Astrocyte (in vitro differentiated cells and primary cell): ENCODE results near the gene TBC1D9. TPM values are rescaled to one million over a fixed set of nuclear protein-coding genes. Genes with fewer than 3 reads are reported as not detected.

Source experiments
- DNase-seq: peaks from one replicate; pipeline ENCODE4 v3.0.0-alpha.2; 2010; ENCODE audit warnings: low read depth
- FAIRE-seq: peaks from 2 replicates; lab custom pipeline; 2011; peaks lifted over from hg19 to GRCh38; lab: Jason Lieb, UNC
- H2AFZ ChIP-seq: 2 replicates; pipeline ENCODE4 v1.6.0; 2012; ENCODE audit warnings: low read depth, low read length, inconsistent platforms
- H3K27ac ChIP-seq: 2 replicates; pipeline ENCODE4 v1.5.1; 2011; ENCODE audit warnings: low read depth, low read length, inconsistent platforms
- H3K27me3 ChIP-seq: 2 replicates; pipeline ENCODE4 v1.6.0; 2011; ENCODE audit warnings: low read length, inconsistent platforms; ENCODE audit not compliant: insufficient read depth
- H3K36me3 ChIP-seq: 2 replicates; pipeline ENCODE4 v1.5.1; 2011; ENCODE audit warnings: low read length, inconsistent platforms; ENCODE audit not compliant: insufficient read depth
- H3K4me1 ChIP-seq: 2 replicates; pipeline ENCODE4 v1.5.1; 2011; ENCODE audit warnings: low read length, inconsistent platforms; ENCODE audit not compliant: insufficient read depth
- H3K4me2 ChIP-seq: 2 replicates; pipeline ENCODE4 v1.6.0; 2012; ENCODE audit warnings: low read length, inconsistent platforms
- H3K4me3 ChIP-seq: 2 replicates; pipeline ENCODE4 v1.5.1; 2011; ENCODE audit warnings: low read depth, mild to moderate bottlenecking, low read length, inconsistent platforms; ENCODE audit not compliant: insufficient read depth
- H3K79me2 ChIP-seq: 2 replicates; pipeline ENCODE4 v1.6.0; 2012; ENCODE audit warnings: mild to moderate bottlenecking, low read length, inconsistent platforms; ENCODE audit not compliant: insufficient read depth
- H3K9ac ChIP-seq: 2 replicates; pipeline ENCODE4 v1.6.0; 2012; ENCODE audit warnings: mild to moderate bottlenecking, low read length, inconsistent platforms
- H3K9me3 ChIP-seq: 2 replicates; pipeline ENCODE4 v1.5.1; 2012; ENCODE audit warnings: low read depth, mild to moderate bottlenecking, low read length, inconsistent platforms; ENCODE audit not compliant: insufficient read depth
- H4K20me1 ChIP-seq: 2 replicates; pipeline ENCODE4 v1.6.0; 2012; ENCODE audit warnings: low read length, inconsistent platforms; ENCODE audit not compliant: insufficient read depth
- H3K27ac Mint-ChIP-seq: one replicate; pipeline ENCODE4 v1.8.0; 2021; ENCODE audit warnings: mild to moderate bottlenecking, mixed read lengths; ENCODE audit not compliant: unreplicated experiment
- H3K27me3 Mint-ChIP-seq: one replicate; pipeline ENCODE4 v1.8.0; 2021; ENCODE audit warnings: low read depth, mixed read lengths; ENCODE audit not compliant: unreplicated experiment
- H3K36me3 Mint-ChIP-seq: one replicate; pipeline ENCODE4 v1.8.0; 2021; ENCODE audit warnings: low read depth, mixed read lengths; ENCODE audit not compliant: unreplicated experiment
- H3K4me1 Mint-ChIP-seq: one replicate; pipeline ENCODE4 v1.8.0; 2021; ENCODE audit warnings: low read depth, mixed read lengths; ENCODE audit not compliant: unreplicated experiment
- H3K4me3 Mint-ChIP-seq: one replicate; pipeline ENCODE4 v1.8.0; 2021; ENCODE audit warnings: mild to moderate bottlenecking, moderate library complexity, mixed read lengths; ENCODE audit not compliant: unreplicated experiment
- H3K9me3 Mint-ChIP-seq: one replicate; pipeline ENCODE4 v1.8.0; 2021; ENCODE audit warnings: mild to moderate bottlenecking, mixed read lengths; ENCODE audit not compliant: unreplicated experiment
- EZH2 ChIP-seq: IDR thresholded peaks from 2 replicates; pipeline ENCODE4 v1.6.1; 2012; ENCODE audit warnings: mild to moderate bottlenecking, low read length, inconsistent platforms; ENCODE audit not compliant: insufficient read depth
- total RNA-seq: library from RNA; stranded (reverse); gene quantifications from 2 replicates; pipeline ENCODE4 v1.2.1, GENCODE V29; 2021
- TF ChIP-seq, protein P1 (sequence below): IDR thresholded peaks from 2 replicates; pipeline ENCODE4 v1.5.1; 2011; ENCODE audit warnings: low read depth, mild to moderate bottlenecking, inconsistent platforms, low read length, moderate library complexity; ENCODE audit not compliant: insufficient read depth

The TBC1D9 gene
- total RNA-seq, 1 donor from 2014 or later, result 31.6 TPM

GRCh38 chr4:140626661-140627376 lies 129.4 kb downstream of the TBC1D9 start:
- Histone ChIP-seq H3K9ac (no peak overlapping the region), H3K27ac (no peak overlapping the region), H3K4me3 (no peak overlapping the region), H2AFZ (no peak overlapping the region), H3K9me3 (no peaks in the 10 kb centered on the region), H3K4me1 (no peaks in the 10 kb centered on the region), H3K79me2 (no peaks in the 10 kb centered on the region), H3K27me3 (no peaks in the 10 kb centered on the region), H3K4me2 (no peak overlapping the region), H4K20me1 (no peaks in the 10 kb centered on the region), H3K36me3 (peaks cover 11% of the 10 kb centered on the region)
- no peak for FAIRE-seq
- no peak overlapping the region for H3K4me3 Mint-ChIP-seq
- no peaks in the 10 kb centered on the region for H3K27me3 Mint-ChIP-seq
- no peaks in the 10 kb centered on the region for H3K4me1 Mint-ChIP-seq
- DNase-seq, result no peak
- H3K27ac Mint-ChIP-seq, result no peak overlapping the region
- no peaks in the 10 kb centered on the region for H3K9me3 Mint-ChIP-seq
- TF ChIP-seq, protein P1, sequence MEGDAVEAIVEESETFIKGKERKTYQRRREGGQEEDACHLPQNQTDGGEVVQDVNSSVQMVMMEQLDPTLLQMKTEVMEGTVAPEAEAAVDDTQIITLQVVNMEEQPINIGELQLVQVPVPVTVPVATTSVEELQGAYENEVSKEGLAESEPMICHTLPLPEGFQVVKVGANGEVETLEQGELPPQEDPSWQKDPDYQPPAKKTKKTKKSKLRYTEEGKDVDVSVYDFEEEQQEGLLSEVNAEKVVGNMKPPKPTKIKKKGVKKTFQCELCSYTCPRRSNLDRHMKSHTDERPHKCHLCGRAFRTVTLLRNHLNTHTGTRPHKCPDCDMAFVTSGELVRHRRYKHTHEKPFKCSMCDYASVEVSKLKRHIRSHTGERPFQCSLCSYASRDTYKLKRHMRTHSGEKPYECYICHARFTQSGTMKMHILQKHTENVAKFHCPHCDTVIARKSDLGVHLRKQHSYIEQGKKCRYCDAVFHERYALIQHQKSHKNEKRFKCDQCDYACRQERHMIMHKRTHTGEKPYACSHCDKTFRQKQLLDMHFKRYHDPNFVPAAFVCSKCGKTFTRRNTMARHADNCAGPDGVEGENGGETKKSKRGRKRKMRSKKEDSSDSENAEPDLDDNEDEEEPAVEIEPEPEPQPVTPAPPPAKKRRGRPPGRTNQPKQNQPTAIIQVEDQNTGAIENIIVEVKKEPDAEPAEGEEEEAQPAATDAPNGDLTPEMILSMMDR, result no peak
- no peak for TF ChIP-seq EZH2
- H3K36me3 Mint-ChIP-seq, result peaks cover 18% of the 10 kb centered on the region

GRCh38 chr4:140622333-140622958 lies 133.7 kb downstream of the TBC1D9 start:
- peaks cover 11% of the 10 kb centered on the region for H3K36me3 ChIP-seq
- peaks cover 4% of the 10 kb centered on the region for H3K4me1 Mint-ChIP-seq
- no peaks in the 10 kb centered on the region for H3K27me3 Mint-ChIP-seq

More at GRCh38 chr4:140622333-140622958, 133.7 kb downstream of the TBC1D9 start:
- Histone ChIP-seq H3K27me3 (no peaks in the 10 kb centered on the region), H3K79me2 (no peaks in the 10 kb centered on the region), H2AFZ (no peak overlapping the region), H3K4me3 (no peak overlapping the region), H3K4me1 (no peaks in the 10 kb centered on the region), H3K9me3 (no peaks in the 10 kb centered on the region), H3K27ac (no peak overlapping the region), H3K4me2 (no peak overlapping the region), H3K9ac (no peak overlapping the region), H4K20me1 (no peaks in the 10 kb centered on the region)
- Mint-ChIP-seq H3K27ac (no peak overlapping the region), H3K4me3 (no peak overlapping the region), H3K9me3 (no peaks in the 10 kb centered on the region), H3K36me3 (peaks cover 16% of the 10 kb centered on the region)
- TF ChIP-seq, protein P1, result no peak
- TF ChIP-seq EZH2, result no peak
- DNase-seq (no peak), FAIRE-seq (no peak)
